ENCODE data around the gene SLC6A19.

Gene SLC6A19

GRCh38 chr5:1244255-1244654 lies 42.9 kb downstream of the SLC6A19 start:
- no peak for DNase-seq (ENCODE audit: low spot score)

- peak; percentile 40 for DNase-seq (ENCODE audit: low spot score)
Measured at GRCh38 chr5:1244976-1245375, 43.6 kb downstream of the SLC6A19 start.

DNA sequence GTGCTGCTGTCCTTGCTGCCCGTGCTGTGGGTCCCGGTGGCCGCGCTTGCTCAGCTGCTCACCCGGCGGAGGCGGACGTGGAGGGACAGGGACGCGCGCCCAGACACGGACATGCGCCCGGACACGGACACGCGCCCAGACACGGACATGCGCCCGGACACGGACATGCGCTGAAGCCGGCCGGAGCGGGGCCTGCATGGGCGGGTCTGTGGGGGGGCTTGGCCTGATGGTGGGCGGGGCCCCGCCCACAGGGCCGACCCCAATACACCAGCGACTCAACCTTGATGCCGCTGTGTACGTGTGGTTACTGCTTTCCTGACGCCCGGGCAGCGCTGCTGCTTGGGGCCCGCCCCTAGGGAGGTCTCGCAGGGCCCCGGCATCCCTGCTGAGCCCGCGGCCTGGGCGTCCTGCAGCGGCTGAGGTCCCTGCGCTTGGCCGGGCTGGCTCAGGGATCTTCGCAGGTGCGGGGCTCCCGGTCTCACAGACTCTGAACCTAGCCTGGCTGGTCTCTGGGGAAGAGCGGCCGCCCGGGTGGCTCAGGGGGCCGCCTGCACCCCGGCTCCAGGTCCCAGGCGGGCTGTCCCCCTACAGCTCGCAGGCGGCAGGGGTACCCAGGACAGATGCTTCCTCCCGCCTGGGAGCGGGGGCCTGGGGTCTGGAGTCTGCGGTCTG lies 44.6 kb downstream of the SLC6A19 start:
- no peak for DNase-seq (ENCODE audit: low spot score)

DNA sequence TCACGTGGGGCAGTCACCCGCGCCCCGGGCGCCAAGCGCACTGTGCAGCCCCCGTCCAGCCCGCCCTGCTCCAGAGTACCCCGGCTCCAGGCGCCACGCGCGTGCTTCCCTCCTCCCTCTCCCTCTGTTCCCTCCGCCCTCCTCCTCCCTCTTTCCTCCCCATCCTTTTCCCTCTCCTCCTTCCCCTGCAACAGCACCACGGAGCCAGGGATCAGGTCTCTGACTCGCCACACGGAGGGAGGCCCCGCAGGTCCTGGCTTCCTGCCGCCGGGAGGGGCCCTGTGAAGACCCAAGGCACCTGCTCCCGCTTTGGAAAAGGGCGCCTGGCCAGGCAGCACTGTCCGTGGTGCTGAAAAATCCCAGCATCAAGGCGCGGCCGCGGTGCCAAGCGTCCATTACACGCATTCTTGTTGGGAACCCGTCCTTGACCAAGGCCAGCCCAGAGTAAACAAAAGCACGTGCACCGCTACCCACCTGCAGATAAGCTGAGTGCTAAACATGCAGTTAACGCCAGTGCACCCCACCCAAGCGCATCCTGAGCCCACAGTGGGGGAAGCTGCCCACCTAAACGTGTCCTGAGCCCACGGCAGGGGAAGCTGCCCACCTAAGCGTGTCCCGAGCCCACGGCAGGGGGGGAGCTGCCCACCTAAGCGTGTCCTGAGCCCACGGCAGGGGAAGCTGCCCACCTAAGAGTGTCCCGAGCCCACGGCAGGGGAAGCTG lies 45.5 kb downstream of the SLC6A19 start:
- DNase-seq (ENCODE audit: low spot score) = peak; percentile 62

DNA sequence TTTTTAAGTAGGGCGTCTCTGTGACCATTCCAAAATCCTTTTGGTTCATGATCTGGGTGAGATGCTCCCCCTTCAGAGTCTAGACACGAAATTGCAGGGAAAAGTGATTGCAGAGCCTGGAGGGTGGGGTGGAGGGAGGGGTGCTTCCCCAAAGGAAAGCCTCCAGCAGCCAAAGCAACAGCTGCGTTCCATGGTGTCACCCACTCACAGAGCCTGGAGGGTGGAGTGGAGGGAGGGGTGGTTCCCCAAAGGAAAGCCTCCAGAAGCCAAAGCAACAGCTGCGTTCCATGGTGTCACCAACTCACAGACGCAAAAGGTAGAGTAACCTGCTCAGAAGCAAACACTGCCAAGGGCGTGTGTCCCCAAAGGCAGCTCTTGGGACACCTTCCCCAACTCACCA lies 46.4 kb downstream of the SLC6A19 start:
- DNase-seq (ENCODE audit: low spot score) = no peak

- no peak for DNase-seq (ENCODE audit: low spot score)
Measured at GRCh38 chr5:1249366-1250280, 48.2 kb downstream of the SLC6A19 start.

DNA sequence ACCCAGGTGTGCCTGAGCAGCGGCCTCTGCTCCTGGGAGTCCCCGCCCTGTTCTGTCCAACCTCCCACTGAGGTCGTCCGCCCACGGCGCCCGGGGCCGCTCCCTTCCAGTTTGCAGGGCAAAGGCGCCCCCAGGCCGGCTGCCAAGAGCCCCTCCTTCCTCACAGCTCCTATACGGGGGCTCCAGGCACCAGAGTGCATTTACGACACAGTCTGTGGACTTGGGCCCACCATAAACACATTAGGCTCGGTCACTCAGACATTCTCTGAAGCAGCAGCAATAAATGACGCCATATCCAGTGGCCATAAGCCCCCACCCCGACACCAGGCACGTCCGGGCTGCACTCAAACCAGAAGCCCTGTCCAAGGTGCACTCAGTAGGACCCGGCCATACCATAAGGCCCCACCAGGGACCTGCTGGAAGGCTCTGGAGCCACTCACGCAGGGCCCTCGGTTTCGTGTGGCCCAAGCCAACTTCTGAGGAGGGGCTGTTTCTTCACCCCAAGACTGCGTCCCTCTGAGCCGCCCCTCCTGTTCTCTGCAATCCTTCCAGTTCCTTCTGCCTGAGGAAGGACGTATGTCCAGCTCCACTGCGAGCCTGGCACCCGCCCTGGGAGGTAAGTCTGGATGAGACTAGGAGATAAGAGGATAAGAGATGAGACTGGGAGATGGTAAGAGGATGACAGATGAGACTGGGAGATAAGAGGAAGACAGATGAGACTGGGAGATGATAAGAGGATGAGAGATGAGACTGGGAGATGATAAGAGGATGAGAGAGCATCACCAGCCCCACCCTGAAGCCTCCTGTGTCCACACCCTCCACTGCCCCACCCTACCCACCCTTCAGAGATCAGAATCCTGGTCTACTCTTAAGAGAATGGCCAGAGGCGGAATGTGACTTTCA lies 50.5 kb downstream of the SLC6A19 start:
- no peak for DNase-seq (ENCODE audit: low spot score)

DNA sequence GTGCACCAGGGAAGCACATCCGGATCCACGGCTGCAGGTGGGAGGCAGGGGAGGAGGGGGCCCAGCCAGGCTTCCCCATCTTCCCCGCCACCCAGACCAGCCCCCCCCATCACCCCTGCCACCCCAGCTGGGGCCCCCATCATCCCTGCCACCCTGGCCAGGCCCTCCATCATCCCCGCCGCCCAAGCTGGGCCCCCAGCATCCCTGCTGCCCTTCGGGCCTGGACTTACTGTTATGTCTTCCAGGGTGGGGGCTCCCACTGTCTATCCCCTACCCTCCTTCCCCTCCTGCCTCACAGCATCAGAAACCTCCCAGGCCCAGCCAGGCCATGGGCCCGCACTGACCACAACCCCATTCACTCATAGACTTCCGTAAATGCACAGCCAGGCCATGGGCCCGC lies 51.3 kb downstream of the SLC6A19 start:
- DNase-seq (ENCODE audit: low spot score) = no peak

DNA sequence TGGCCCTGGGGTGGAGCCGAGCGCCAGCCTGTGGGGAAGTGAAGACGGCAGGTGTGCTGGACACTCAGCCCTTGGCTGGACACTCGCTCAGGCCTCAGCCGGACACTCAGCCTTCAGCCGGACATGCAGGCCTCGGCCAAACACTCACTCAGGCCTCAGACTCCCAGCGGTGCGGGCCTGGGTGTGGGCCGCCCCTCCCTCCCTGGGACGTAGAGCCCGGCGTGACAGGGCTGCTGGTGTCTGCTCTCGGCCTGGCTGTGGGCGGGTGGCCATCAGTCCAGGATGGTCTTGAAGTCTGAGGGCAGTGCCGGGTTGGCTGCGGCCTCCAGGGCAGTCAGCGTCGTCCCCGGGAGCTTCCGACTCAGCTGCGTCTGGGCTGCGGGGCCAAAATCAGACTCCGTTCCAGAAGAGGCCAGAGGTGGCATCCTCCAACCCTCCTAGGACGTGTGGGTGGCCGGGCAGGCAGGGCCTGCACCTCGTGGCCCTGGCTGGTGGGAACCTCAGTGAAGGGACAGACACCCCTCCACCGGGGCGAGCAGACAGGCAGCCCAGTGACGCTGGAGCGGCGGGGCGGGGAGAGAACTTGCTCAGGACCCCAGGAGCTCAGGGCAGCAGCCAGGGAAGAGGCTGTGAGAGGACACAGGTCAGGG lies 52.2 kb downstream of the SLC6A19 start:
- no peak for DNase-seq (ENCODE audit: low spot score)

GRCh38 chr5:1254196-1254595 lies 52.8 kb downstream of the SLC6A19 start:
- no peak for DNase-seq (ENCODE audit: low spot score)

- no peak for DNase-seq (ENCODE audit: low spot score)
Measured at GRCh38 chr5:1255081-1255561, 53.7 kb downstream of the SLC6A19 start.

DNA sequence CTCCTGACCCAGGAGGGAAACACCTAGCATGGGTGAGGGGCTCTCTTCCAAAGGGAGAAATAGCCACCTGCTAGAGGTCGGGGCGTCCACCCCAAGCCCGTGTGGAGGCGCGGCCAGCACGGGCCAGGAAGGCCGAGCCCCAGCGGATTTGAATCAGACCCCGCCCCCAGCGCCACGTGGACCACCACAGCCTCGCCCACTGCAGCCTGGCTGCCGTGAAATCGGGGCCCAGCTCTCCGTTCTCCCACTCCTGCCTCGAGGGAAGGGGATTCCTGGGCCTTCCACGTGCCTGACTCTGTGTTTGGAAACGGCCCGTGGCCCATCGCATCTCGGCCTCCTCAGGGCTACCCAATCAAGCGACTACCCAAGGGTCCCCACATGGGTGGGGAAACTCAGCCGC lies 55.4 kb downstream of the SLC6A19 start:
- no peak for DNase-seq (ENCODE audit: low spot score)

- DNase-seq (ENCODE audit: low spot score) = no peak
Measured at GRCh38 chr5:1257363-1257762, 56.0 kb downstream of the SLC6A19 start.

DNA sequence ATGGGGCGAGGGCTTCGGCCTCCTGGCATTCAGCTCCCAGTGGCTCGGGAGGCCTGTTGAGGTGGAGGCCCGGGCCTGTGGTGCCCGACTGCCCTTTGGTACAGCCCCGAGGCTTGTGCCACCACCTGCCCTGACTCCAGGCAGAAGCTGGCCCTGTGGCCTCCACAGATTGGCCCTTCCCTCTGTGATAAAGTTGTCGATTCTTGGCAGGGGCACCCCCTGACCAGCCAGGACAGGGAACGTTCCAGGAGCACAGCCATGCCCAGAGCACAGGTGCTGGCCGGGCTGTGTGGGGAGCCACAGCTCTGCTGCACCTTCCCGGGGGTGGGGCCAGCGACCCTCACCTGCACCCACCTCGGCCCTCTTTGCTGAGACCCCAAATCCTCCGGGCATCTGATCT lies 56.4 kb downstream of the SLC6A19 start:
- no peak for DNase-seq (ENCODE audit: low spot score)

DNA sequence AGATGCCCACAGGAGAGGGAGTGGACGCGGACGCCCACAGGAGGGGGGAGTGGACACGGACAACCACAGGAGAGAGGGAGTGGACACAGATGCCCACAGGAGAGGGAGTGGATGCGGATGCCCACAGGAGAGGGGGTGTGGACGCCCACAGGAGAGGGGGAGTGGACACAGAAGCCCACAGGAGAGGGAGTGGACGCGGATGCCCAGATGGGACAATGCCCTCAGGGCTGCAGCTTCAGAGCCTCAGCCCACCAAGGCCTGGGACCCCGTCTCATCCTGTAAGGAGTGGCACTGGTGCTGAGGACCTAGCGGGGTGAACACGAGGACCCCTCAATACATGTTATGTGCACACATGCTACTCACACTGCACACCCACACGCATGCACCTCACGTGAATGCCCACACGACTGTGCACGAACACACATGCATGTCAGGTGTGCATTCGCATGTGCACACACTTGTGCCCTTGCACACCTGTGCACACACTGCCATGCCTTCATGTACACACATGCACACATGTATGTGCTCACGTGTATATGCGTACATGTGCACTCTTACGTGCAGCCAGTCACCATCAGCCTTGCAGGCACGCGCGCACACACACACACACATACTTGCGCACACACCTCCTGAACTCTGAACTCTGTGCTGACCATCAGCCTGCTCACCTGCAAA lies 58.5 kb downstream of the SLC6A19 start:
- no peak for DNase-seq (ENCODE audit: low spot score)

GRCh38 chr5:1261643-1262042 lies 60.2 kb downstream of the SLC6A19 start:
- no peak for DNase-seq (ENCODE audit: low spot score)

- DNase-seq (ENCODE audit: low spot score) = no peak
Measured at GRCh38 chr5:1262381-1262780, 61.0 kb downstream of the SLC6A19 start.

DNA sequence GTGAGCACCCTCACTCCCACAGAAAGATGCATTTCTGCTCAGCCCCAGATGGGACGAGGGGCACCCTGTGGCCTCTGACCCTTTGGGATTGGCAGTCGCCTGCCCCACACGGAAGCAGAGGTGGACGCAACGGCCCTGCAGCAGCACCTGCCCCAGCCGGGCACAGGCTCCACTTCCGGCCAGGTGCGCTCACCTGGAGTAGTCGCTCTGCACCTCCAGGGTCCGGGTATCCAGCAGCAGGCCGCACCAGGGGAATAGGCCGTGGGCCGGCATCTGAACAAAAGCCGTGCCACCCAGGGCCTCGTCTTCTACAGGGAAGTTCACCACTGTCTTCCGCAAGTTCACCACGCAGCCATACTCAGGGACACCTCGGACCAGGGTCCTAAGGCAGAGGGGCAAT lies 62.8 kb downstream of the SLC6A19 start:
- DNase-seq (ENCODE audit: low spot score) = no peak

DNA sequence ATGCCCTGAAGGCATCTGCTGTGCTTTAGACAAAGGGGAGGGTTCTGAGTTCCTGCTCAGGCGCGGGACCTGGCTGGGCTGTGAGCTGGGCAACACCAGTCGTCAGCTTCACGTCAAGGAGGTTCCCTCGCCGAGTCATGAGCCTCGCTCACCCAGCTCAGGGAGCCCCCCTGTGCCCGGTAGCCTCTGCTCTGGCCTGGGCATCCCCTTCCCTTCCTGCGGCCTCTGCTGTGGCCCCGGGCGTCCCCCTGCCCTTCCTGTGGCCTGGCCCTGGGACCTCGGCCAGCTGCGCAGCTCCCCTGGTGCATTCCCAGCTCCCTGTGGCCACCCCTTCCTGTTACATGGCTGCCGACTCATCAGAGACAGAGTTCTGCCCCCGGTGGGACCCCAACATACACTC lies 63.6 kb downstream of the SLC6A19 start:
- no peak for DNase-seq (ENCODE audit: low spot score)
